Measurements from ENCODE around the gene KIF18B. TPM values are rescaled to one million over a fixed set of nuclear protein-coding genes. Genes with fewer than 3 reads are reported as not detected.

Gene KIF18B
- total RNA-seq, 4 donors from 2014 or later, result 0.82 to 7.6 (median 3.7) TPM

DNA sequence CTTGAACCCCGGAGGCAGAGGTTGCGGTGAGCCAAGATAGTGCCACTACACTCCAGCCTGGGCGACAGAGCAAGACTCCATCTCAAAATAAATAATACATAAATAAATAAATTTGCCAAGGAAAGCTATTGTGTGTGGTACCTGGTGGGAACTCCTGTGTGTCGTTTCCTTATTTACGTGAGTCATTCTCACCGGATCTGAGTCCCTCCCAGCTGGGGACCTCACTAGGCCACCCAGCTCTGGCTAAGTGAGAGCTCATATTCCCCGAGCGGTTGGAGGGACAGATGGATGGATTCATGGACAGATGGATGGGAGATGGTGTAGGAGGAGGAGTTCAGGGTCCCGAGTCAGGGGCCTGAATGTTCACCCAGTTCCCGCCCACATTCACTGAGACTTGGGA lies 43.4 kb upstream of the KIF18B start:
- Histone ChIP-seq H3K4me1 (peaks cover 0 to 10% (median 6%) of the 10 kb centered on the region in 4 donors), H3K9me3 (no peaks in the 10 kb centered on the region), H3K27me3 (peaks cover 33% of the 10 kb centered on the region), H3K4me3 (no peak overlapping the region), H3K27ac (no peak overlapping the region), H3K36me3 (no peaks in the 10 kb centered on the region)
- intact Hi-C loops (cut with DNase I; ENCODE audit: low total_unique reads), result no loop called here
- WGBS, 2 donors (ENCODE audit: low coverage in 1 of 2), result 75 to 83% methylated on average over 3 to 10 of the region's 10 CpGs
- no peak for TF ChIP-seq POLR2AphosphoS5 (IDR thresholded peaks at IDR 0.05)
- no peak for TF ChIP-seq EP300 (IDR thresholded peaks at IDR 0.05; ENCODE audit: low read depth)
- TF ChIP-seq POLR2A (IDR thresholded peaks at IDR 0.05), result no peak
- TF ChIP-seq, protein P1, sequence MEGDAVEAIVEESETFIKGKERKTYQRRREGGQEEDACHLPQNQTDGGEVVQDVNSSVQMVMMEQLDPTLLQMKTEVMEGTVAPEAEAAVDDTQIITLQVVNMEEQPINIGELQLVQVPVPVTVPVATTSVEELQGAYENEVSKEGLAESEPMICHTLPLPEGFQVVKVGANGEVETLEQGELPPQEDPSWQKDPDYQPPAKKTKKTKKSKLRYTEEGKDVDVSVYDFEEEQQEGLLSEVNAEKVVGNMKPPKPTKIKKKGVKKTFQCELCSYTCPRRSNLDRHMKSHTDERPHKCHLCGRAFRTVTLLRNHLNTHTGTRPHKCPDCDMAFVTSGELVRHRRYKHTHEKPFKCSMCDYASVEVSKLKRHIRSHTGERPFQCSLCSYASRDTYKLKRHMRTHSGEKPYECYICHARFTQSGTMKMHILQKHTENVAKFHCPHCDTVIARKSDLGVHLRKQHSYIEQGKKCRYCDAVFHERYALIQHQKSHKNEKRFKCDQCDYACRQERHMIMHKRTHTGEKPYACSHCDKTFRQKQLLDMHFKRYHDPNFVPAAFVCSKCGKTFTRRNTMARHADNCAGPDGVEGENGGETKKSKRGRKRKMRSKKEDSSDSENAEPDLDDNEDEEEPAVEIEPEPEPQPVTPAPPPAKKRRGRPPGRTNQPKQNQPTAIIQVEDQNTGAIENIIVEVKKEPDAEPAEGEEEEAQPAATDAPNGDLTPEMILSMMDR (IDR thresholded peaks at IDR 0.05), result no peak
- DNase-seq, result no peak
- in situ Hi-C loops (cut with MboI; ENCODE audit: low pct_ligation_motif_present in 1 of 4, low pct_unique_long_range_greater_than_20kb in 1 of 4, low sequenced_read_pairs in 3 of 4), result no loop called here

GRCh38 chr17:44989552-44990138 lies 42.1 kb upstream of the KIF18B start:
- no peak overlapping the region for H3K27ac ChIP-seq
- DNase-seq, result no peak
- no peaks in the 10 kb centered on the region for H3K36me3 ChIP-seq
- H3K4me3 ChIP-seq, result no peak overlapping the region
- TF ChIP-seq, protein P1 (IDR thresholded peaks at IDR 0.05), result no peak
- intact Hi-C loops (cut with DNase I; ENCODE audit: low total_unique reads), result no loop called here
- H3K9me3 ChIP-seq, result no peaks in the 10 kb centered on the region
- peaks cover 39% of the 10 kb centered on the region for H3K27me3 ChIP-seq
- 76 to 77% methylated on average over 3 to 17 of the region's 17 CpGs for WGBS, 2 donors (ENCODE audit: low coverage in 1 of 2)
- H3K4me1 ChIP-seq, result peaks cover 0 to 10% (median 6%) of the 10 kb centered on the region in 4 donors
- in situ Hi-C loops (cut with MboI; ENCODE audit: low pct_ligation_motif_present in 1 of 4, low pct_unique_long_range_greater_than_20kb in 1 of 4, low sequenced_read_pairs in 3 of 4), result no loop called here

DNA sequence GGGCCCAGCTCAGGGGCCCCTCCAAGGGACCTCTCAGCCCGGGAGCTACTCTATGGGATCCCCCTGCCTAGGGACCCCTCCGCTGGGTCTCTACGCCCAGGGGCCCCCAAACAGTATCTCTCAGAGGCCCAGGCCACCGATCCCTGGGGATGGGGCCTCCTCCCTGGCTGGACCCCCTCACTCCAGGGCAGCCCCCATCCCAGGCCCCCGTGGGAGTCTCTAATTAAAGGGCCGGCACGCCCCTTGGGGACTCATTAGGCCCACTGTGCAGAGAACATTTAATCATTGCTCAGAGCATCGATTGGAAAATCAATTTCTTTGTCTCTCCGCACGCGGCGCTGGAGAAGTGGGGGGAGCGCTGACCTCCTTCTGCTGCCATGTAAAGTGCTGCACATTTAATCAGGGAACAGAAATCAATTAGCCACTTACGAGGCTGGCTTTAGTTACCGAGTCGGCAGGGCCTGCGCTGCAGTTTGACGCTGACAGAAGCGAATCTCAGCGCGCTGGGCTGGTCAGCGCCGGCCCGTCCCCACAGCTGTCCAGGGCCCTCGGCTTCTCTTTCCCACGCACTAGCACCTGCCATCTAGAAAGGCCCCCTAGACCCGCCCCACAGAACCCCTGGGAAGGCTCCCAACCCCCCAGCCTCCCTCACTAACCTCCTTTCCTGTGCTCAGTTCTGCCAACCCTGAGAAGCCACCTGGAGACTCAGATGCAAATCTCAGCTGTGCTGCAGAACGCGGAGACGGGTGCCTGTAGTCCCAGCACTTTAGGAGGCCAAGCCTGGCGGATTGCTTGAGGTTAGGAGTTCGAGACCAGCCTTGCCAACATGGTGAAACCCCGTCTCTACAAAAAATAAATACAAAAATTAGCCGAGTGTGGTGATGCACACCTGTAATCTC lies 40.7 kb upstream of the KIF18B start:
- Histone ChIP-seq H3K4me3 (no peak overlapping the region), H3K27me3 (peaks cover 39% of the 10 kb centered on the region), H3K4me1 (peaks cover 0 to 10% (median 6%) of the 10 kb centered on the region in 4 donors), H3K9me3 (no peaks in the 10 kb centered on the region), H3K27ac (no peak overlapping the region), H3K36me3 (no peaks in the 10 kb centered on the region)
- in situ Hi-C loops (cut with MboI; ENCODE audit: low pct_ligation_motif_present in 1 of 4, low pct_unique_long_range_greater_than_20kb in 1 of 4, low sequenced_read_pairs in 3 of 4) (no loop called here), intact Hi-C loops (cut with DNase I; ENCODE audit: low total_unique reads) (no loop called here)
- 69 to 80% methylated on average over 1 to 34 of the region's 34 CpGs for WGBS, 2 donors (ENCODE audit: low coverage in 1 of 2)
- TF ChIP-seq, protein P1 (IDR thresholded peaks at IDR 0.05), result no peak
- no peak for TF ChIP-seq POLR2A (IDR thresholded peaks at IDR 0.05)
- TF ChIP-seq EP300 (IDR thresholded peaks at IDR 0.05; ENCODE audit: low read depth), result no peak
- TF ChIP-seq POLR2AphosphoS5 (IDR thresholded peaks at IDR 0.05), result no peak
- DNase-seq, result no peak

GRCh38 chr17:44983563-44983962 lies 36.0 kb upstream of the KIF18B start:
- Histone ChIP-seq H3K4me1 (peaks cover 6 to 34% (median 17%) of the 10 kb centered on the region in 4 donors), H3K27me3 (peaks cover 34% of the 10 kb centered on the region), H3K4me3 (no peak overlapping the region), H3K27ac (no peak overlapping the region), H3K36me3 (no peaks in the 10 kb centered on the region), H3K9me3 (no peaks in the 10 kb centered on the region)
- in situ Hi-C loops (cut with MboI; ENCODE audit: low pct_ligation_motif_present in 1 of 4, low pct_unique_long_range_greater_than_20kb in 1 of 4, low sequenced_read_pairs in 3 of 4), result no loop called here
- TF ChIP-seq, protein P1 (IDR thresholded peaks at IDR 0.05), result no peak
- no peak for DNase-seq
- WGBS, 2 donors (ENCODE audit: low coverage in 1 of 2), result 92% methylated on average over 4 of the region's 4 CpGs; no CpG with 5 or more reads in 1 of the 2 donors
- intact Hi-C loops (cut with DNase I; ENCODE audit: low total_unique reads), result no loop called here
